GM23338 (cell line): ENCODE results near the gene ZBTB42. TPM values are rescaled to one million over a fixed set of nuclear protein-coding genes. Genes with fewer than 3 reads are reported as not detected.
A peak's percentile ranks its signal among the peaks of the same experiment; 100 is the strongest.

Source experiments
- ATAC-seq: fragments of 200-7000 bp; cut with Tn5 transposase; 3 replicates; pipeline ENCODE4 v1.9.1; 2020
- DNase-seq: peaks from one replicate; pipeline ENCODE4 v3.0.0-alpha.2; 2015; ENCODE audit warnings: low spot score
- H2AFZ ChIP-seq: fragments of 200-600 bp; sonication (generic); 2 replicates; pipeline ENCODE4 v1.8.0; 2016; ENCODE audit warnings: antibody characterized with exemption, mild to moderate bottlenecking, moderate library complexity
- H3F3A ChIP-seq: fragments of 200-600 bp; sonication (generic); replicated peaks from 2 replicates; pipeline ENCODE4 v1.8.0; 2017; ENCODE audit warnings: antibody characterized with exemption, mixed run types, low read depth
- H3K27ac ChIP-seq: fragments of 200-600 bp; sonication (generic); 2 replicates; pipeline ENCODE4 v1.6.1; 2016; ENCODE audit warnings: low read depth
- H3K27me3 ChIP-seq: fragments of 200-600 bp; sonication (generic); 2 replicates; pipeline ENCODE4 v1.8.0; 2016; ENCODE audit warnings: mild to moderate bottlenecking, mixed run types, moderate library complexity; ENCODE audit not compliant: insufficient read depth
- H3K36me3 ChIP-seq: fragments of 200-600 bp; sonication (generic); 2 replicates; pipeline ENCODE4 v1.8.0; 2016; ENCODE audit warnings: mild to moderate bottlenecking; ENCODE audit not compliant: insufficient read depth
- H3K4me1 ChIP-seq: fragments of 200-600 bp; sonication (generic); 2 replicates; pipeline ENCODE4 v1.8.0; 2016; ENCODE audit warnings: mild to moderate bottlenecking, moderate library complexity; ENCODE audit not compliant: insufficient read depth
- H3K4me2 ChIP-seq: fragments of 200-600 bp; sonication (generic); 2 replicates; pipeline ENCODE4 v1.7.1; 2017; ENCODE audit warnings: mixed run types
- H3K4me3 ChIP-seq: fragments of 200-600 bp; sonication (generic); 2 replicates; pipeline ENCODE4 v1.6.1; 2016; ENCODE audit warnings: mixed run types
- H3K79me2 ChIP-seq: fragments of 200-600 bp; sonication (generic); replicated peaks from 2 replicates; pipeline ENCODE4 v1.8.0; 2017; ENCODE audit warnings: mild to moderate bottlenecking; ENCODE audit not compliant: insufficient read depth
- H3K9me2 ChIP-seq: fragments of 200-600 bp; sonication (generic); 2 replicates; pipeline ENCODE4 v1.8.0; 2017; ENCODE audit not compliant: insufficient read depth
- H4K20me1 ChIP-seq: fragments of 200-600 bp; sonication (generic); replicated peaks from 2 replicates; pipeline ENCODE4 v1.8.0; 2017; ENCODE audit warnings: mild to moderate bottlenecking; ENCODE audit not compliant: insufficient read depth
- H3K27ac Mint-ChIP-seq: 2 replicates; pipeline ENCODE4 v1.8.0; 2020; ENCODE audit warnings: inconsistent platforms, mild to moderate bottlenecking, moderate library complexity, mixed read lengths
- H3K27me3 Mint-ChIP-seq: 3 replicates; pipeline ENCODE4 v1.8.0; 2022; ENCODE audit warnings: low read depth, mild to moderate bottlenecking, moderate library complexity, mixed read lengths, inconsistent platforms; ENCODE audit not compliant: insufficient read depth, poor library complexity
- H3K36me3 Mint-ChIP-seq: 3 replicates; pipeline ENCODE4 v1.8.0; 2021; ENCODE audit warnings: low read depth, mild to moderate bottlenecking, inconsistent platforms, moderate library complexity, mixed read lengths
- H3K4me1 Mint-ChIP-seq: 3 replicates; pipeline ENCODE4 v1.8.0; 2020; ENCODE audit warnings: mild to moderate bottlenecking, inconsistent platforms, mixed read lengths
- H3K4me3 Mint-ChIP-seq: 3 replicates; pipeline ENCODE4 v1.8.0; 2021; ENCODE audit warnings: moderate library complexity, mild to moderate bottlenecking, inconsistent platforms, mixed read lengths
- H3K9me3 Mint-ChIP-seq: 3 replicates; pipeline ENCODE4 v1.8.0; 2020; ENCODE audit warnings: moderate library complexity, mild to moderate bottlenecking, inconsistent platforms, mixed read lengths
- NANOG ChIP-seq: IDR thresholded peaks from 2 replicates; pipeline ENCODE4 v1.6.1; 2016; ENCODE audit warnings: antibody characterized with exemption, borderline replicate concordance
- STAT1 ChIP-seq: IDR thresholded peaks from one replicate; pipeline ENCODE4 v1.6.1; 2016; ENCODE audit warnings: antibody characterized with exemption; ENCODE audit not compliant: unreplicated experiment
- ZNF114 ChIP-seq: fragments of 250-450 bp; sonication (Bioruptor Pico); IDR thresholded peaks from 2 replicates; pipeline ENCODE4 v1.5.0; 2020; ENCODE audit warnings: mild to moderate bottlenecking, moderate library complexity
- polyA plus RNA-seq: library from polyadenylated mRNA; unstranded; fragments of >200 nt; fragmentation: Nextera tagmentation; extraction: Ambion mirVana; gene quantifications from 2 replicates; pipeline ENCODE4 v1.2.1, GENCODE V29; 2016
- total RNA-seq: library from RNA; depleted of rRNA; stranded (reverse); fragments of >200 nt; shearing (Covaris generic); gene quantifications from 2 replicates; pipeline ENCODE4 v1.2.3, GENCODE V29; 2014
- TF ChIP-seq, protein P1 (sequence below): fragments of 250-450 bp; sonication (Bioruptor Pico); IDR thresholded peaks from 2 replicates; pipeline ENCODE4 v1.5.0; 2020; ENCODE audit warnings: mild to moderate bottlenecking, moderate library complexity
- TF ChIP-seq, protein P2 (sequence below): IDR thresholded peaks from 2 replicates; pipeline ENCODE4 v1.6.1; 2016; ENCODE audit warnings: antibody characterized with exemption

Gene ZBTB42
- total and polyA plus RNA-seq, 2 experiments from 2014 or later, result 0.70 to 4.4 TPM

DNA sequence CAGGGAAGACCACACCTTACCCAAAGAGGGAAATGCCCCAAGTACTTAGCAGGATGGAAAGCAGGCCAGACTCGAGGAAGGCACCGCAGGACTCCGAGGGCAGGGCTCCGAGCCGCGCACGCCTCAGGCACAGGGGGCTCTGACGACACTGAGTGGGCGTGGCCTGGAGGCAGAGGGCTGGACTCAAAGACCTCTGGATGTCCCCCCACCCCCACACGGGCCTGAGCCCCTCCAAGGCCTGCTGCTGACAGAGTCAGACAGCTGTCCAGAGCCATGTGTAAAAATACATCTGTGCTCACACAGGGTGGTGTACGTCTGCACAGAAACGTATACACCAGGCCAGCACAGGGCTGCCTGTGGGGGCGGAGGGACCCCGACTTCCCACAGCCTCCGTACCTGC lies 6.8 kb upstream of the ZBTB42 start:
- peak overlapping the region; percentile 85 for H3K4me2 ChIP-seq
- peak overlapping the region; percentile 76 for H3K4me3 Mint-ChIP-seq
- H3K9me3 Mint-ChIP-seq, result no peaks in the 10 kb centered on the region
- no peaks in the 10 kb centered on the region for H3K9me2 ChIP-seq
- no peak for TF ChIP-seq STAT1
- TF ChIP-seq, protein P1, sequence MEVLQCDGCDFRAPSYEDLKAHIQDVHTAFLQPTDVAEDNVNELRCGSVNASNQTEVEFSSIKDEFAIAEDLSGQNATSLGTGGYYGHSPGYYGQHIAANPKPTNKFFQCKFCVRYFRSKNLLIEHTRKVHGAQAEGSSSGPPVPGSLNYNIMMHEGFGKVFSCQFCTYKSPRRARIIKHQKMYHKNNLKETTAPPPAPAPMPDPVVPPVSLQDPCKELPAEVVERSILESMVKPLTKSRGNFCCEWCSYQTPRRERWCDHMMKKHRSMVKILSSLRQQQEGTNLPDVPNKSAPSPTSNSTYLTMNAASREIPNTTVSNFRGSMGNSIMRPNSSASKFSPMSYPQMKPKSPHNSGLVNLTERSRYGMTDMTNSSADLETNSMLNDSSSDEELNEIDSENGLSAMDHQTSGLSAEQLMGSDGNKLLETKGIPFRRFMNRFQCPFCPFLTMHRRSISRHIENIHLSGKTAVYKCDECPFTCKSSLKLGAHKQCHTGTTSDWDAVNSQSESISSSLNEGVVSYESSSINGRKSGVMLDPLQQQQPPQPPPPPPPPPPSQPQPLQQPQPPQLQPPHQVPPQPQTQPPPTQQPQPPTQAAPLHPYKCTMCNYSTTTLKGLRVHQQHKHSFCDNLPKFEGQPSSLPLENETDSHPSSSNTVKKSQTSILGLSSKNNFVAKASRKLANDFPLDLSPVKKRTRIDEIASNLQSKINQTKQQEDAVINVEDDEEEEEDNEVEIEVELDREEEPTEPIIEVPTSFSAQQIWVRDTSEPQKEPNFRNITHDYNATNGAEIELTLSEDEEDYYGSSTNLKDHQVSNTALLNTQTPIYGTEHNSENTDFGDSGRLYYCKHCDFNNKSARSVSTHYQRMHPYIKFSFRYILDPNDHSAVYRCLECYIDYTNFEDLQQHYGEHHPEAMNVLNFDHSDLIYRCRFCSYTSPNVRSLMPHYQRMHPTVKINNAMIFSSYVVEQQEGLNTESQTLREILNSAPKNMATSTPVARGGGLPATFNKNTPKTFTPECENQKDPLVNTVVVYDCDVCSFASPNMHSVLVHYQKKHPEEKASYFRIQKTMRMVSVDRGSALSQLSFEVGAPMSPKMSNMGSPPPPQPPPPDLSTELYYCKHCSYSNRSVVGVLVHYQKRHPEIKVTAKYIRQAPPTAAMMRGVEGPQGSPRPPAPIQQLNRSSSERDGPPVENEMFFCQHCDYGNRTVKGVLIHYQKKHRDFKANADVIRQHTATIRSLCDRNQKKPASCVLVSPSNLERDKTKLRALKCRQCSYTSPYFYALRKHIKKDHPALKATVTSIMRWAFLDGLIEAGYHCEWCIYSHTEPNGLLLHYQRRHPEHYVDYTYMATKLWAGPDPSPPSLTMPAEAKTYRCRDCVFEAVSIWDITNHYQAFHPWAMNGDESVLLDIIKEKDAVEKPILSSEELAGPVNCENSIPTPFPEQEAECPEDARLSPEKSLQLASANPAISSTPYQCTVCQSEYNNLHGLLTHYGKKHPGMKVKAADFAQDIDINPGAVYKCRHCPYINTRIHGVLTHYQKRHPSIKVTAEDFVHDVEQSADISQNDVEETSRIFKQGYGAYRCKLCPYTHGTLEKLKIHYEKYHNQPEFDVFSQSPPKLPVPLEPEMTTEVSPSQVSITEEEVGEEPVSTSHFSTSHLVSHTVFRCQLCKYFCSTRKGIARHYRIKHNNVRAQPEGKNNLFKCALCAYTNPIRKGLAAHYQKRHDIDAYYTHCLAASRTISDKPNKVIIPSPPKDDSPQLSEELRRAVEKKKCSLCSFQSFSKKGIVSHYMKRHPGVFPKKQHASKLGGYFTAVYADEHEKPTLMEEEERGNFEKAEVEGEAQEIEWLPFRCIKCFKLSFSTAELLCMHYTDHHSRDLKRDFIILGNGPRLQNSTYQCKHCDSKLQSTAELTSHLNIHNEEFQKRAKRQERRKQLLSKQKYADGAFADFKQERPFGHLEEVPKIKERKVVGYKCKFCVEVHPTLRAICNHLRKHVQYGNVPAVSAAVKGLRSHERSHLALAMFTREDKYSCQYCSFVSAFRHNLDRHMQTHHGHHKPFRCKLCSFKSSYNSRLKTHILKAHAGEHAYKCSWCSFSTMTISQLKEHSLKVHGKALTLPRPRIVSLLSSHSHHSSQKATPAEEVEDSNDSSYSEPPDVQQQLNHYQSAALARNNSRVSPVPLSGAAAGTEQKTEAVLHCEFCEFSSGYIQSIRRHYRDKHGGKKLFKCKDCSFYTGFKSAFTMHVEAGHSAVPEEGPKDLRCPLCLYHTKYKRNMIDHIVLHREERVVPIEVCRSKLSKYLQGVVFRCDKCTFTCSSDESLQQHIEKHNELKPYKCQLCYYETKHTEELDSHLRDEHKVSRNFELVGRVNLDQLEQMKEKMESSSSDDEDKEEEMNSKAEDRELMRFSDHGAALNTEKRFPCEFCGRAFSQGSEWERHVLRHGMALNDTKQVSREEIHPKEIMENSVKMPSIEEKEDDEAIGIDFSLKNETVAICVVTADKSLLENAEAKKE, result no peak
- H3K4me1 Mint-ChIP-seq, result peaks cover 34% of the 10 kb centered on the region
- H2AFZ ChIP-seq, result no peak overlapping the region
- peaks cover 37% of the 10 kb centered on the region for H3K27me3 Mint-ChIP-seq
- H3K36me3 ChIP-seq, result no peaks in the 10 kb centered on the region
- H3K27ac Mint-ChIP-seq, result no peak overlapping the region
- no peak overlapping the region for H3K27ac ChIP-seq
- H3K79me2 ChIP-seq, result peaks cover 16% of the 10 kb centered on the region
- peaks cover 3% of the 10 kb centered on the region; the same call in 2 of the 3 replicates for H3K36me3 Mint-ChIP-seq
- peak overlapping the region; percentile 74; the same call in 1 of the 2 replicates for H3K4me3 ChIP-seq
- H4K20me1 ChIP-seq, result peaks cover 15% of the 10 kb centered on the region; the same call in 1 of the 2 replicates
- peaks cover 33% of the 10 kb centered on the region for H3K27me3 ChIP-seq
- DNase-seq (no peak), ATAC-seq (no peak; the same call in 2 of the 3 replicates)
- H3F3A ChIP-seq, result 0 out of 2 replicates have a peak, but pooled peaks cover 2% of the 10 kb centered on the region
- peaks cover 27% of the 10 kb centered on the region for H3K4me1 ChIP-seq

DNA sequence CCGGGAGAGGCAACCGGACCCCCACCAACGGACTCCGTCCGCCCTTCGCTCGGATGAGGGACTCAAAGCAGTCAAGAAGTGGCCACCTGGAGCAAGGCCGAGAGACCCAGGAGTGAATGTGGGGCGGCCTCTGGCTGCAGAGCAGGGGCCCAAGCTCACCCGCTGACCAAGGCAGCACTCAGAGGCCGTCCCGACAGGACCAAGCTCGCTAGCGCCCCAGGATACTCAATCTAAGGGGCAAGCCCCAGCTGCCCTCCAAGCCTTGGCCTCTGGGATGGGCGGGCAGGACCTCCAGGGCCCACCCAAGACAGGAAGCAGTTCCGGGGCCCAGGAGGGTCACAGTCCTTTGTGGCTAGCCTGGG lies 6.3 kb upstream of the ZBTB42 start:
- Histone ChIP-seq H3K79me2 (peaks cover 16% of the 10 kb centered on the region), H4K20me1 (peaks cover 15% of the 10 kb centered on the region; the same call in 1 of the 2 replicates)
- TF ChIP-seq, protein P1, result no peak
- TF ChIP-seq, protein P2, sequence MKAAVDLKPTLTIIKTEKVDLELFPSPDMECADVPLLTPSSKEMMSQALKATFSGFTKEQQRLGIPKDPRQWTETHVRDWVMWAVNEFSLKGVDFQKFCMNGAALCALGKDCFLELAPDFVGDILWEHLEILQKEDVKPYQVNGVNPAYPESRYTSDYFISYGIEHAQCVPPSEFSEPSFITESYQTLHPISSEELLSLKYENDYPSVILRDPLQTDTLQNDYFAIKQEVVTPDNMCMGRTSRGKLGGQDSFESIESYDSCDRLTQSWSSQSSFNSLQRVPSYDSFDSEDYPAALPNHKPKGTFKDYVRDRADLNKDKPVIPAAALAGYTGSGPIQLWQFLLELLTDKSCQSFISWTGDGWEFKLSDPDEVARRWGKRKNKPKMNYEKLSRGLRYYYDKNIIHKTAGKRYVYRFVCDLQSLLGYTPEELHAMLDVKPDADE, result no peak
- TF ChIP-seq NANOG (no peak), ZNF114 (CRISPR knock-in tag) (no peak)

More for the DNA sequence above, 6.3 kb upstream of the ZBTB42 start:
- Mint-ChIP-seq H3K9me3 (no peaks in the 10 kb centered on the region), H3K36me3 (peaks cover 3% of the 10 kb centered on the region; the same call in 2 of the 3 replicates), H3K4me3 (peak overlapping the region; percentile 76), H3K4me1 (peaks cover 39% of the 10 kb centered on the region), H3K27ac (no peak overlapping the region), H3K27me3 (peaks cover 42% of the 10 kb centered on the region)
- Histone ChIP-seq H3F3A (peaks cover 8% of the 10 kb centered on the region; the same call in 1 of the 2 replicates), H3K36me3 (no peaks in the 10 kb centered on the region), H3K4me1 (peaks cover 31% of the 10 kb centered on the region), H3K9me2 (no peaks in the 10 kb centered on the region), H3K27me3 (peaks cover 38% of the 10 kb centered on the region), H2AFZ (no peak overlapping the region), H3K4me2 (peak overlapping the region; percentile 85), H3K4me3 (peak overlapping the region; percentile 74), H3K27ac (no peak overlapping the region)
- DNase-seq, result peak; percentile 56
- ATAC-seq, result peak; percentile 14
